H1 (cell line): ENCODE data around the gene TNFAIP8. TPM values are rescaled to one million over a fixed set of nuclear protein-coding genes. Genes with fewer than 3 reads are reported as not detected.

ENCODE experiments used
- BRCA1 ChIP-seq: IDR thresholded peaks from 2 replicates; pipeline ENCODE4 v1.6.1; 2012; ENCODE audit warnings: low read depth, low read length, improper control_type of control experiment
- EGR1 ChIP-seq: IDR thresholded peaks from 2 replicates; pipeline ENCODE4 v1.6.1; 2011; ENCODE audit warnings: low read depth, low read length, borderline replicate concordance
- POU5F1 ChIP-seq: IDR thresholded peaks from 2 replicates; pipeline ENCODE4 v1.6.1; 2011; ENCODE audit warnings: low read depth, mild to moderate bottlenecking, low read length, moderate library complexity
- SAP30 ChIP-seq: fragments of 300-600 bp; sonication (generic); IDR thresholded peaks from 2 replicates; pipeline ENCODE4 v1.7.1; 2012; ENCODE audit warnings: low read length, moderate library complexity, mild to moderate bottlenecking, inconsistent platforms; ENCODE audit not compliant: insufficient read depth, insufficient replicate concordance
- SIX5 ChIP-seq: IDR thresholded peaks from 2 replicates; pipeline ENCODE4 v1.6.1; 2011; ENCODE audit warnings: mild to moderate bottlenecking, low read depth, low read length
- polyA plus RNA-seq, 7 experiments: library from polyadenylated mRNA; depleted of rRNA in 3 of 7; stranded (reverse) in 5 of 7; unstranded in 2 of 7; fragments of >200 nt in 5 of 7; fragments of 200-250 nt in 2 of 7; gene quantifications; 1 replicate in 5 of 7; 2 replicates in 1 of 7; 4 replicates in 1 of 7; pipeline versions ENCODE4 v1.2.1 to v1.2.3, GENCODE V29; 2011 to 2013; ENCODE audit warnings: missing spikeins in 2 of 7, mixed read lengths in 2 of 7
- total RNA-seq: library from RNA; stranded (reverse); fragmentation: NEBNext Ultra II Directional; extraction: Animal tissue kit (Norgen Biotek cat#: 25700); gene quantifications from 2 replicates; pipeline ENCODE4 v1.2.1, GENCODE V29; 2021
- TF ChIP-seq, protein P1 (sequence below): IDR thresholded peaks from 2 replicates; pipeline ENCODE4 v1.6.1; 2012; ENCODE audit warnings: inconsistent platforms

Gene TNFAIP8
- total and polyA plus RNA-seq, 2 of the 8 experiments (the other 6 are each of a cell fraction or from before 2014, with no cell fraction given) = 12.4 to 19.3 TPM

DNA sequence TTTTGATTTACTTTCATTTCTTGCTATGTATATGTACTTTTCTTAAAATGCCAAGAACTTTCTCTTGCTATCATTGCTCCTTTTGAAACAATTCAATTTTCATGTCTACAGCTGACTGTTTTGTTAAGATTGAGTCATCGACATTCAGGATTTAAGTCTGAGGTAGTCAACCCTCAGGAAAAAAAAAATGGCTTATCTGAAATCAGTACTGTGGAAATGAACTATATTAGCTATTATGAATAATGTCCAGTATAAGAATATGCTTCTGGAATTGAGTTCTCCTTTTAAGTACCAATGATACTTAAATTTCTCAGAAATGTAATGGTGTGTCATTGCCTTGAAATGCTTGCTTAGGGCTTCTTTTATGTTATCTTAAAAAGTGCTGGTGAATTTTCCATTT, 37.9 kb downstream of the TNFAIP8 start (continued):
- TF ChIP-seq SAP30 (no peak), BRCA1 (no peak), EGR1 (no peak), SIX5 (no peak), POU5F1 (no peak)
- TF ChIP-seq, protein P1, sequence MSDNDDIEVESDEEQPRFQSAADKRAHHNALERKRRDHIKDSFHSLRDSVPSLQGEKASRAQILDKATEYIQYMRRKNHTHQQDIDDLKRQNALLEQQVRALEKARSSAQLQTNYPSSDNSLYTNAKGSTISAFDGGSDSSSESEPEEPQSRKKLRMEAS = no peak
- TF ChIP-seq, all 59 proteins: peak for 0
